Measurements from ENCODE around the gene TRIM71.
A peak's percentile ranks its signal among the peaks of the same experiment; 100 is the strongest.

The TRIM71 gene

GRCh38 chr3:32888739-32889138 lies 70.9 kb downstream of the TRIM71 start:
- Histone ChIP-seq H3K79me1 (replicated peaks; ENCODE audit: low read length, poor library complexity, severe bottlenecking) (no peaks in the 10 kb centered on the region), H3K4me1 (ENCODE audit: control insufficient read depth, insufficient read depth, low read depth, low read length) (no peaks in the 10 kb centered on the region), H3K4me3 (ENCODE audit: insufficient read depth in 1 of 2, low read depth in 1 of 2, low read length in 2 of 2) (no peak overlapping the region), H3K36me3 (ENCODE audit: control insufficient read depth in 1 of 2, insufficient read depth in 2 of 2, low read depth in 1 of 2, low read length in 2 of 2) (no peaks in the 10 kb centered on the region), H3K14ac (ENCODE audit: low read length in 2 of 2) (no peak overlapping the region), H3K23ac (ENCODE audit: low read length in 2 of 2) (no peak overlapping the region), H2BK5ac (ENCODE audit: low read depth, low read length, poor library complexity, severe bottlenecking) (no peak overlapping the region), H2BK15ac (ENCODE audit: low read depth, poor library complexity, severe bottlenecking) (no peak overlapping the region), H2AFZ (ENCODE audit: low read depth, low read length) (no peak overlapping the region), H3K27me3 (ENCODE audit: control insufficient read depth in 1 of 2, insufficient read depth in 1 of 2, low read length in 2 of 2) (peaks cover 10 to 44% of the 10 kb centered on the region in 2 experiments), H3K9me3 (ENCODE audit: control insufficient read depth, low read length) (no peaks in the 10 kb centered on the region), H4K91ac (ENCODE audit: low read length) (no peak overlapping the region), H2BK12ac (ENCODE audit: low read length in 2 of 2) (no peak overlapping the region), H4K8ac (ENCODE audit: low read length) (no peak overlapping the region), H3K18ac (ENCODE audit: low read depth in 1 of 2, low read length in 2 of 2) (no peak overlapping the region), H3K4me2 (ENCODE audit: low read length, poor library complexity, severe bottlenecking) (no peak overlapping the region), H2AK5ac (ENCODE audit: low read length, severe bottlenecking) (no peak overlapping the region), H3K27ac (ENCODE audit: low read length, poor library complexity, severe bottlenecking) (no peak overlapping the region), H2BK120ac (ENCODE audit: low read depth, low read length) (no peak overlapping the region), H3K9ac (ENCODE audit: low read length) (no peak overlapping the region), H3K4ac (ENCODE audit: low read depth in 1 of 2, low read length in 2 of 2) (no peak overlapping the region)
- no peak for DNase-seq
- no CpG with 5 or more reads among the region's 1 CpG for WGBS

GRCh38 chr3:32890420-32891276 lies 72.9 kb downstream of the TRIM71 start:
- H3K18ac ChIP-seq (ENCODE audit: low read depth in 1 of 2, low read length in 2 of 2): no peak overlapping the region
- no peak overlapping the region for H4K8ac ChIP-seq (ENCODE audit: low read length)
- no peak overlapping the region for H3K27ac ChIP-seq (ENCODE audit: low read length, poor library complexity, severe bottlenecking)
- no peak overlapping the region for H2AFZ ChIP-seq (ENCODE audit: low read depth, low read length)
- no peak overlapping the region for H3K9ac ChIP-seq (ENCODE audit: low read length)
- DNase-seq: no peak
- H3K23ac ChIP-seq (ENCODE audit: low read length in 2 of 2): no peak overlapping the region
- no peak overlapping the region for H2BK5ac ChIP-seq (ENCODE audit: low read depth, low read length, poor library complexity, severe bottlenecking)
- no peaks in the 10 kb centered on the region for H3K9me3 ChIP-seq (ENCODE audit: control insufficient read depth, low read length)
- peaks cover 22 to 58% of the 10 kb centered on the region in 2 experiments for H3K27me3 ChIP-seq (ENCODE audit: control insufficient read depth in 1 of 2, insufficient read depth in 1 of 2, low read length in 2 of 2)
- H3K14ac ChIP-seq (ENCODE audit: low read length in 2 of 2): no peak overlapping the region
- H3K4me3 ChIP-seq (ENCODE audit: insufficient read depth in 1 of 2, low read depth in 1 of 2, low read length in 2 of 2): no peak overlapping the region
- H2BK15ac ChIP-seq (ENCODE audit: low read depth, poor library complexity, severe bottlenecking): peak overlapping the region; percentile 1
- no peak overlapping the region for H2BK120ac ChIP-seq (ENCODE audit: low read depth, low read length)
- no peak overlapping the region for H2AK5ac ChIP-seq (ENCODE audit: low read length, severe bottlenecking)
- no peak overlapping the region for H3K4ac ChIP-seq (ENCODE audit: low read depth in 1 of 2, low read length in 2 of 2)
- no peak overlapping the region for H3K4me2 ChIP-seq (ENCODE audit: low read length, poor library complexity, severe bottlenecking)
- no peaks in the 10 kb centered on the region for H3K4me1 ChIP-seq (ENCODE audit: control insufficient read depth, insufficient read depth, low read depth, low read length)
- no peak overlapping the region for H2BK12ac ChIP-seq (ENCODE audit: low read length in 2 of 2)
- 96% methylated on average over 42 of the region's 42 CpGs for WGBS
- no peaks in the 10 kb centered on the region for H3K79me1 ChIP-seq (replicated peaks; ENCODE audit: low read length, poor library complexity, severe bottlenecking)
- H3K36me3 ChIP-seq (ENCODE audit: control insufficient read depth in 1 of 2, insufficient read depth in 2 of 2, low read depth in 1 of 2, low read length in 2 of 2): no peaks in the 10 kb centered on the region
- no peak overlapping the region for H4K91ac ChIP-seq (ENCODE audit: low read length)

- H3K9ac ChIP-seq (ENCODE audit: low read length): no peak overlapping the region
- no peak overlapping the region for H2AFZ ChIP-seq (ENCODE audit: low read depth, low read length)
- no peak overlapping the region for H3K23ac ChIP-seq (ENCODE audit: low read length in 2 of 2)
- no peak overlapping the region for H4K8ac ChIP-seq (ENCODE audit: low read length)
- no peak overlapping the region for H3K4me3 ChIP-seq (ENCODE audit: insufficient read depth in 1 of 2, low read depth in 1 of 2, low read length in 2 of 2)
- no peaks in the 10 kb centered on the region for H3K9me3 ChIP-seq (ENCODE audit: control insufficient read depth, low read length)
- DNase-seq: no peak
- no peak overlapping the region for H2BK12ac ChIP-seq (ENCODE audit: low read length in 2 of 2)
- H3K4ac ChIP-seq (ENCODE audit: low read depth in 1 of 2, low read length in 2 of 2): no peak overlapping the region
- 94% methylated on average over 14 of the region's 19 CpGs for WGBS
- H2BK5ac ChIP-seq (ENCODE audit: low read depth, low read length, poor library complexity, severe bottlenecking): no peak overlapping the region
- no peak overlapping the region for H4K91ac ChIP-seq (ENCODE audit: low read length)
- no peaks in the 10 kb centered on the region for H3K79me1 ChIP-seq (replicated peaks; ENCODE audit: low read length, poor library complexity, severe bottlenecking)
- no peak overlapping the region for H3K27ac ChIP-seq (ENCODE audit: low read length, poor library complexity, severe bottlenecking)
- H3K4me1 ChIP-seq (ENCODE audit: control insufficient read depth, insufficient read depth, low read depth, low read length): no peaks in the 10 kb centered on the region
- H2BK15ac ChIP-seq (ENCODE audit: low read depth, poor library complexity, severe bottlenecking): no peak overlapping the region
- peaks cover 27 to 58% of the 10 kb centered on the region in 2 experiments for H3K27me3 ChIP-seq (ENCODE audit: control insufficient read depth in 1 of 2, insufficient read depth in 1 of 2, low read length in 2 of 2)
- no peak overlapping the region for H3K4me2 ChIP-seq (ENCODE audit: low read length, poor library complexity, severe bottlenecking)
- H3K18ac ChIP-seq (ENCODE audit: low read depth in 1 of 2, low read length in 2 of 2): no peak overlapping the region
- H2AK5ac ChIP-seq (ENCODE audit: low read length, severe bottlenecking): no peak overlapping the region
- no peaks in the 10 kb centered on the region for H3K36me3 ChIP-seq (ENCODE audit: control insufficient read depth in 1 of 2, insufficient read depth in 2 of 2, low read depth in 1 of 2, low read length in 2 of 2)
- no peak overlapping the region for H3K14ac ChIP-seq (ENCODE audit: low read length in 2 of 2)
- H2BK120ac ChIP-seq (ENCODE audit: low read depth, low read length): no peak overlapping the region
These were observed 73.6 kb downstream of the TRIM71 start for GRCh38 chr3:32891365-32891764.

GRCh38 chr3:32892625-32893598 lies 75.1 kb downstream of the TRIM71 start:
- Histone ChIP-seq H3K27me3 (ENCODE audit: control insufficient read depth in 1 of 2, insufficient read depth in 1 of 2, low read length in 2 of 2) (peaks cover 28 to 56% of the 10 kb centered on the region in 2 experiments), H3K4me3 (ENCODE audit: insufficient read depth in 1 of 2, low read depth in 1 of 2, low read length in 2 of 2) (no peak overlapping the region), H2AK5ac (ENCODE audit: low read length, severe bottlenecking) (no peak overlapping the region), H3K36me3 (ENCODE audit: control insufficient read depth in 1 of 2, insufficient read depth in 2 of 2, low read depth in 1 of 2, low read length in 2 of 2) (no peaks in the 10 kb centered on the region), H3K4ac (ENCODE audit: low read depth in 1 of 2, low read length in 2 of 2) (no peak overlapping the region), H3K14ac (ENCODE audit: low read length in 2 of 2) (no peak overlapping the region), H3K4me2 (ENCODE audit: low read length, poor library complexity, severe bottlenecking) (no peak overlapping the region), H4K91ac (ENCODE audit: low read length) (no peak overlapping the region), H2AFZ (ENCODE audit: low read depth, low read length) (no peak overlapping the region), H3K79me1 (replicated peaks; ENCODE audit: low read length, poor library complexity, severe bottlenecking) (no peaks in the 10 kb centered on the region), H2BK5ac (ENCODE audit: low read depth, low read length, poor library complexity, severe bottlenecking) (no peak overlapping the region), H4K8ac (ENCODE audit: low read length) (no peak overlapping the region), H2BK12ac (ENCODE audit: low read length in 2 of 2) (no peak overlapping the region), H3K4me1 (ENCODE audit: control insufficient read depth, insufficient read depth, low read depth, low read length) (peaks cover 1% of the 10 kb centered on the region), H3K18ac (ENCODE audit: low read depth in 1 of 2, low read length in 2 of 2) (no peak overlapping the region), H3K9ac (ENCODE audit: low read length) (no peak overlapping the region), H3K23ac (ENCODE audit: low read length in 2 of 2) (no peak overlapping the region), H2BK120ac (ENCODE audit: low read depth, low read length) (no peak overlapping the region), H3K27ac (ENCODE audit: low read length, poor library complexity, severe bottlenecking) (no peak overlapping the region), H2BK15ac (ENCODE audit: low read depth, poor library complexity, severe bottlenecking) (no peak overlapping the region), H3K9me3 (ENCODE audit: control insufficient read depth, low read length) (no peaks in the 10 kb centered on the region)
- WGBS: 68% methylated on average over 7 of the region's 8 CpGs
- no peak for DNase-seq
